GM10847 (cell line): ENCODE data around the gene COL20A1.

Experiments used
- POLR2A ChIP-seq: IDR thresholded peaks from 2 replicates; pipeline ENCODE4 v1.6.1; 2011; ENCODE audit not compliant: insufficient read length; ENCODE audit errors: extremely low read depth

COL20A1 gene

GRCh38 chr20:63292904-63293303, at the start of gene COL20A1:
COL20A1 (plus strand) TSS chr20:63293186; CDS start chr20:63295108, 1,922 bp downstream.
- no peak for TF ChIP-seq POLR2A

- TF ChIP-seq POLR2A = no peak
Observed at GRCh38 chr20:63243604-63244247, 49.3 kb upstream of the COL20A1 start.

DNA sequence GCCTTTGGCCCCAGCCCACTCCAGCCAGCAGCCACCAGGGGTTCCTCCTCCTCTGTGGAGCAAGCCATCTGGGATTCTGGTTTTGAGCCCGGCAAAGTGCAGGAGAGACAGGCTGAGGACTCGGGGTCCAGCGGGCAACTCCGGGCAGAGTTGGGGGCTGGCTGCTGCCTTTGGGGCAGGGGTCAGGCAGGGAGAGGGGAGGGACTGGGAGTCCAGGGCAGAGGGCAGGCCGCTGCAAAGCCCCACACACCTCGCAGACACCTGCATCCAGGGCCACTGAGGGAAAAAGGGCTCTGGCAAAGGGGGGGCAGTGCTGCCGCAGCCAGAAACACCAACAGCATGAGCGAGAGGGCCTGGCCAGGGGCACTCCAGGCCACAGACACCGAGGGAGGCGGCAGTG, 48.5 kb upstream of the COL20A1 start:
- no peak for TF ChIP-seq POLR2A

GRCh38 chr20:63246490-63247288, 46.3 kb upstream of the COL20A1 start:
- TF ChIP-seq POLR2A = no peak

DNA sequence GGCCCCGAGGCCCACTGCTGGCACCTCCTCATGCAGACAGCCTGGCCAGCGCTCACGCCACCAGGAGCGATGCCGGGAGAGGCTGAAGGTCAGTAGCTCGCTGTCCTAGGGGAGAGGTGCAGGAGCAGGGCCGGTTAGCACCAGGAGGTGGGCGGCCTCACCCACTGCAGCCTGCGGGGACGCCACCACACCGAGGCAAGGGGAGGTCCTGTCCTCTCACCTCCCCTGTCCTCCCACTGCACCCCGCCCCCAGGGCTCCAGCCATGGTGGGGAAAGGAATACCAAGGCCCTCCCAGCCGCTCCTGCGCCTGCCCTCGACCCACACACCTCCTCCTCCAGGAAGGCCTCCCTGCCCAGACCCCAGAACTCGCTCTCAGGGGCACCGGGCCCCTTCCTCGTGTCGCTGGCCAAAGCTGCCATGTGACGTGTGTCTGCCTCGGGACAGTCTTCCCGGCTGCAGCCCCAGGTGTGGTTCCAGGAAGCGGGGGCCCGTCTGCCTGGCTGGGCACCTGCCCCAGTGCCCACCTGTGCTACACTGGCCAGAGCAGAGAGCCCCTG, 45.2 kb upstream of the COL20A1 start:
- no peak for TF ChIP-seq POLR2A

GRCh38 chr20:63248835-63249591, 44.0 kb upstream of the COL20A1 start:
- no peak for TF ChIP-seq POLR2A

- no peak for TF ChIP-seq POLR2A
Observed at GRCh38 chr20:63249891-63250290, 43.1 kb upstream of the COL20A1 start.

DNA sequence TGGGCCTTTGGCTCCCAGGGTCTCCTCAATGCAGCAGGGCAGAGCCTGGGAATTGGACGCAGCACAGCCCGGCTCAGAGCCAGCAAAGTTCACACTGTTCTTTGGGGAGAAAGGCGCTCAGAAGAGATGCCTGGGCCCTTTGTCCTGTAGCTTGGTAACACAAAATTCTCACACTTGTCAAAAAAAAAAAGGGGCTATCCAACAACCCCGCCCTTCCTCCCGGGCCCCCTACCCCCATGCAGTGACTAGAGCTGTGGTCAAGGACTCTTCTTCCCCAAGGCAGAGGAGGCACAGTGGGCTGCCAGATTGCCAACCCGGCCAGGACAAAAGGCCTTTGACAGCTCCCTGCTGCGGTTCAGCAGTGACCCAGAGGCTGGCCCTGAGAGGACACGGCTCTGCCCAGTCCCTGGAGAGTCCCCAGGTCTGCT, 40.7 kb upstream of the COL20A1 start:
- TF ChIP-seq POLR2A = no peak

DNA sequence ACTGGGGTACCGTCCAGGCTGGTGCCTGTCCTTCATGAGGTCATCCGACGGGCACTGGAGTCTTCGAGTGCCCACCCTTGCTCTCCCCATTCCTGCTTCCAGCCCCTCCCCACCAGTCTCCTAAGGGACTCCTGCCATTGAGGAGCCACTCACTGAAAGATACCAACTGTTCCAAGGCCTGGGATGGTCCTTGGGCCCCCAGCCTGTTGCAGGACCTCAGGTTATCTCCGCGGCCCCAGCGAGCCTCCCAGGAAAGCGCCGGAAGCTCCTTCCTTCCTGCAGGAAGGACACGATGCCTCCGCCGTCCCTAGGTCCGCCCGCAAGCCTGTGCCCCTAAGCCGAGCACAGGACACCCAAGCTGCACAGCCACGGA, 39.9 kb upstream of the COL20A1 start:
- TF ChIP-seq POLR2A = no peak

DNA sequence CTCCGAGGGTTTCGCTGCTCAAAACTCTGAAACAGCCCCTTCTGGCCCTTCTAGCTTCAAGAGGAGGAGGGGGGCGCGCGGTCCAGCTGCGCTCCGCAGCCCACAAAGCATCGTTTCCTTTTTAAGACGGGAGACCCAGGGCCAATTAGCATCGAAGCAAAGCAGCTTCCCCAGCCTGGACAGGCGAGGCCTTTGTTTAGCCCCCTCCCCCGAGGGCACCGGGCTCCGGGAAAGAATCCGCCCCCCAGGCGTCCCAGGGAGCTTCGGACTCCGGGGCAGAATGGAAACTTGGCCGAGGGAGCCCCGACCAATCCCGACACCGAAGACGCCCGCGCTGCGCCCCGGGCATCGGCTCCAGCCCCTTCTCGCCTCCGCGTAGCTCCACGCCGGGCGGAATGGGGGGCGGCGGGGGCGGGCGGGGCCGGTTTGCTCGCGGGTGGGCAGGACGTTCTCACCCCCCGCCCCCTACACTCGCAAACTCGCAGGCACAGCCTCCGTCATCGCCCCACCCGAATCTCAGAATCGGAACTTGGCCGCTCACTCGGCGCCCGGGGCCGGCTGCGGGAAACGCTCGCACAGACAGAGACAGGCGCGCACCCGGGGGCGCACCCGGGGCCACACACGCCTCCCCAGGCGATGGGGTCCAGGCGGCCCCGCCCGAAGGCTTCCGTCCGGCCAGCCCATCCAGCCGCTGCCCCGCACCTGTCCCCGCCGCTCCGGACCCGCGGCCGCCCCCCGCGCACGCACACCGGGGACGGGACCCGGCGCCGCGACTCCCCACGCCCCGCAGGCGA, 39.4 kb upstream of the COL20A1 start:
- no peak for TF ChIP-seq POLR2A

- no peak for TF ChIP-seq POLR2A
Observed at GRCh38 chr20:63254232-63254605, 38.8 kb upstream of the COL20A1 start, which contains the start of gene NKAIN4. NKAIN4 (minus strand) TSS chr20:63254463; CDS start chr20:63254450, 13 bp downstream.

DNA sequence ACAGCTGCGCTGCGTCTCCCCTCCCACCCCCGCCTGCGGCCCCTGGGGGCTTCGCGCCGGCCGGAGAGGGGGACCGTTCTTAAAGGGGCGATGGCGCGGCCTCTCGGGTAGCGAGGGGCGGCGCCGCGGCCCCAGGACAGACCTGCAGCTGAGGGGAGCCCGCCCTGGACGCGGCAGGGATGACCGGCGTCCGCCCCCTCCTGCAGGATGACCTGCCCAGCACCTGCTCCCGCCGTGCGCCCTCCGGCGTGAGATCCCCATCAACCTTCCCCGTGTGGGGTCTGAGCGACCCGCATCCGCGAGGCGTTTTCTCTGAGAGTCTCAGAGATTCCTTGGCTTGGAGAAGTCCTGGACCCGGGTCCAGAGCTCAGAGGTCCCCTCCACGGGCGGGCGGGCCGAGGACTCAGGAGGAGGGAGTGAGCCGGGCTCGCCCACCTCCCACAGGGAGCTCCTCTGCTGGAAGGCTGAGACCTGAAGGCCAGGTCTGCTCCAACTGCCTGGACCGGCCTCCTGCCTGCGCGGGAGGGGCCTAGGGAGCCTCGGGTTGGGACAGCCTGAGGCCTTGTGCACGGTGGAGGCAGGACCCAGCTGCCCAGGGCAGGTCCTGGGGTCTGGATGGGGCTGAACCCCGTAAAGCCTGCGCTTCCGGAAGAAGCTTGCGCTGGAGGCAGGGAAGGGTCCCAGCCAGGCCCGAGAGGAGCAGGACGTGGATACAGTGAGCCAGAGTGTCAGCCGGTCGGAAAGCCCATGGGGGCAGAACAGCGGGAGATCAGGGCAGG, 38.2 kb upstream of the COL20A1 start:
- TF ChIP-seq POLR2A = no peak

DNA sequence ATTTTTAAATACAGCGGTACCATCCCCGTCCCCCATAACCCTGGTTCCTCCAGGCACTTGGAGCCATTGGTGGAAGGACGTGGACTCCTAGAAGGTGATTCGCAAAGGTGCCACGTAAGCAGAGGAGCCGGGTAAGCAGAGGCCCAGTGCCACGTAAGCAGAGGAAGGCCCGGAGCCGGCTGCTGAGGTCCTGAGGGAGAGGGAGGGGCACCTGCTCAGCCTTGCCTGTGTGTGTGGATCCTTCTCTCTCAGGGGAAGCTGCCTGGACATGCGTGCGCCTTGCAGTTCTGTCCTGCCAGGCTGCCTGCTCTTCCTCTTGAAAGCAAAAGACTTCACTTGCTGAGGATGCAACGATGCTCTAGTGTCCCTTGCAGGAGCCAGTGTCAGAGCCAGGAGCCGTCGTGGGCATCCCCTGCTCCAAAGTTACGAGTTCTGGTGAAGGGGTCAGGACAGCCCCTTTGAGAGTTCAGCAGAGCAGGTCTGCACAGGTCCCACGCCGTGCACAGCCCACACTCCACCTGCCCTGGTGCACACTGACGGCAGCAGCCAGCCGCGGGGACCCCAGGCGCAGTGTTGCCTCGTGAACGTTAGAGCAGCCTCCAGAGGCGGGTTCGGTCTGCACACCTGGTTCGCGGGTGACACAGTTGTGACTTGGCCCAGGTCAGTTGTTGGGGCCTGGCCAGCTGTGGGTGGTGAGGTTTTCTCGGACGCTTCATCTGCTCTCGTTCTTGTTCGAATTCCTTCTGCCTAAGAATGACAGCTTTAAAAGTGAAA, 36.9 kb upstream of the COL20A1 start:
- no peak for TF ChIP-seq POLR2A
